Left hindlimb (tissue), 1 donor: ENCODE data around the gene RAB11FIP5.
A peak's percentile ranks its signal among the peaks of the same experiment; 100 is the strongest.

Experiments
- DNase-seq: peaks from one replicate; pipeline ENCODE4 v3.0.0-alpha.2; 2018

The RAB11FIP5 gene

DNA sequence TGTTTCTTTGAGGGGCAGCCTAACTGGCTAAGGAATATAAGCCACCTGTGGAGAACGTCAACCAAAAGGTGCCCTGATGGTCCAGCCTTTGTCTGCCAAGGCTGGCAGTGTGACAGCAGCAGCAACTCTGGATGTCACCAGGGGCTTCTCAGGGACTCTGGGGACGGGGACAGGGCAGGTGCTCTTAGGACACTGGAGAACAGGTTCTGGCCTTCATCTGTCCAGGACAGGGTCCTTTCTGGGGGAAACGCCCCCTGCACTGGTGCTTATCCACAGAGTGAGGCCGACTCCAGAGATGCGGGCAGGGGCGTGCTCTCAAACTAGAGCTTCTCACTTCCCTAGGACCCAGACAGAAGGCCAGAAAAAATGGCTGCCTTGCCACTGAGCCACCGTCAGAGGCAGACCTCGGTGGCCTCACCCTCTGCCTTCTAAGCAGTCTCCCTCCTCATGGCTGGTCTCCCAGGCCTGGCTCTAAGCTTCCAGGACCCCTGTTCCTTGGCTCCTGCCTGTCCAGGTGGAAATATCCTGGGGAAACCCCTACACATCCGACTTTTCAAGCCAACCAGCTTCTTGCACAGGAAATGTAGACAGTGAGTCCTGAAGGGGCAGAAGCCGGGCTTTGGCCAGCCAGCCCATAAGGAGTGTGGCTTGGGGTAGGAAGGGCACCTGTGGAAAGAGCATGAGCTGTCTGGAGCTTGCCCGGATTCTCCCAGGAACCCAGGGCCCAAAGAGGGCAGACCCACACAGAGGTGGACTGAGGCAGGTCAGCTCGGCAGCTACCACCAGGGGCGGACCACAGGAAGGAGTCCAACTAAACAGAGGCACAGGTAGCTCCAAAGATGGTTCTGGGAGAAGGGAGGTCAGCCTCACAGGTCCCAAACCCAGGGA lies 30.0 kb downstream of the RAB11FIP5 start:
- DNase-seq = no peak

DNA sequence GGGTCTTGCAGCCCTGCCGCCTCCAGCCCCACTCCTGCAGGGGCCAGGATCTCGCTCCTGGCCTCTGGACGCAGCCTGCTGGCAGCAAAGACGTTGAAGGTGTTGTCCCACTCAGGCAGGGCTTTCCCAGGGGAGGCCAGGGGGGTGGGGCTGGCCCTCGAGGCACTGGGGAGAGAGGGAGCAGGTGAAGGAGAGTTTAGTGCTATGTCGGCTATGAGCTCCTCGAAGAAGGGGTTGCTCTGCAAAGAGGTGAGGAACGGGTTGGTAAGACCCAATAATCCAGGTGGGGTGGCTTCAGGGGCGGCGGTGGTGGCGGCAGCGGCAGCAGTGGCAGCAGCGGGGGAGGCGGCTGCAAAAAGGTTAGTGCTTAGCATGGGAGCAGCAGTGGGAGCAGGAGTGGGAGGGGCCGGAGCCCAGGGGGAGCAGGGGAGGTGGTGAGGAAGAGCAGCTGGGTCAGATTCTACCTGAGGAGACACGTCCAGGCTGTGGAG lies 31.5 kb downstream of the RAB11FIP5 start:
- no peak for DNase-seq

DNA sequence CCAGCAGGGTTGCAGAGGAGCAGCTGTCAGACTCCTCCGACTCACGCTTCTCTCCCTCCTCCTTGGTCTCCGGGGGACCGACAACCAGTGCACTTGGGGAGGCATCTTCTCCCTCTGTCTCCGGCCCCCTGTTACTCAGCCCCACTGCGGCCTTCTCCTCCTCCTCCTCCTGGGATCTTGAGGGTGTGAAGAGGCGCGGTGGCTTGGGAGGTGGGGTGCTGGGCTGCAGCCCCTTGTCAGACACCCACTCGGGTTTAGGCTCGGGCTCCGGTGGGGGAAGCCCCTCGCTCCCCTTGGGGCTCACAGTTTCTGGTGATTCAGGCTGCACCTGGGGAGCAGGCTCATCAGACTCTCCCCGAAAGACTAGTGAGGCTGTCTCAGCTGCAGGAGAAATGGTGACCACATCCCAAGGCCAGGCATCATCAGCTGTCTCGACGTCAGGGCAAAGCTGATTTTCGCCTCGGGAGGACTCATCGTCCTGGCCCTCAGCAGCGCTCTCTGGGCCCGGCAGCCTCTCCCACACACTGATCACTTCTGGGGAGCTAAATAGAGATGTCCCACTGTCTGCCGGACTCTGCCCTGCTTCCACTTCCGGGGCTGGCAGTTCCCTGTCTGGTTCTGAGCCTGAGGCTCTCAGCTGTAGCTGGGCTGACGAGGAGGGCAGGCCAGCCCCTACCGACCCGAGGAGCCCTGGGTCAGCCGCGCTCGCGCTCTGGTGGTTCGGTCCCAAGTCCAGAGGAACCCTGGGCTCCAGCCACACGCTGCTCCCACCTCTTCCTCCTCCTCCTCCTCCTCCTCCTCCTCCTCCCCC lies 32.2 kb downstream of the RAB11FIP5 start:
- DNase-seq = no peak

DNA sequence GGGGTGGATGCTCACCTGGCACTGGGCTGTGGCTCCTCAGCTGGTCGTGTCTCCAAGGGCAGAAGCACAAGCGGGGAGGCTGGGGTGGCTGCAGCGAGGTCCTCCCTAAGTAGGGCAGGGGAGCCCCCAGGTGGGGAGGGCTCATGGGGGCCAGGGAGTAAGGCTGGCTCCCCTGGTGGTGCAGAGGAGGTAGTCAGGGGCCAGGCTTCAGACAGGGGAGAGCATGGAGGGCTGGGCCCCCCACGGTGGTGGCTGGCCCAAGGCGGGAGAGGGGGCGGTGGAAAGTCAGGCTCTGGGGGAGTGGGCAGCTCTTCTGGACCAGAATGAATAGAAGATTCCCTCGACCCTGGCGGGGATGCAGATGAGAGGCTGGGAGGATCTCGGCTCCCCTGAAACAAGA lies 33.1 kb downstream of the RAB11FIP5 start:
- no peak for DNase-seq

DNA sequence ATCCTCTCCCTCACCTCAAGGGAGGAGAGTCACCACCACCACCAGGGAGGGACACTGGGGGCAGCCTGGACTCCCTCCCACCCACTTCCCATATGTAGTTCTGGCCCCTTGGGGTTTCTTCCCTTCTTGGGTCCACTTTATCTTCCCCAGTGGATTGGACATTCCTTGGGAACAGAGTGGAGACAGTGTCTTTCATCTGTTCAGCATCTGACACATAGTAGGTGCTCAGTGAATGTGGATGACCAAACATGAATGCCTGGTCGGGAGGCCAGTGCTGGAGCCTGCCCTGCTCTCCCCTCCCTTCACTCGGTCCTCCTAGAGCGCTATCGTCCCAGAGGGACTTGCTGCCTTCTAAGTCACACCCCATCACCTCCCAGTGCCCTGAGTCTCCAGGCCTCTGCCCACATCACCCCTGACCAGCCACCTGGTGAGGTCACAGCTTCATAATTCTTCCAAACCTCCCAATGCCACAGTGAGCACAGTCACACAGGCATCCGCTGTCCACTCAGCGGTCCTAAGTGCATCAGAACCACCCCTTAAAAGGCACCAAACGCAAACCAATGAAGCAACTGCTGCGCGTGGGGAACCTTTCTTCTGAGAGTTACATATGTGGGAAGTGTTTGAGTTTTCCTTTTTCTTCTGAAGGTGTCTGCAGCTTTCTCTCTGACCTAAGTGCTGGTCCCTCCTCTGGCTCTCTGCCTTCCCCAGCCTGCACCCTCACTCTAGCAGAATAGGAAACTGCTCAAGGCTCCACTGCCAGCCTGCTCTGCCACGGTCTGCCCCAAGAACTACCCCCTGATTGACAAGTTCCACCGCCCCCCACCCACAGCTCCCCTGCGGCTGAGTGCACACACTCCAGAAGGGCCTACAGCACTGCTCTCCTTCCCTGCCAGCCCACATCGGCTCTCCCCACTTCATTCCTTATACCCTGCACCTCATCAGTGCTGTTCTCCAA lies 34.0 kb downstream of the RAB11FIP5 start:
- DNase-seq = no peak

DNA sequence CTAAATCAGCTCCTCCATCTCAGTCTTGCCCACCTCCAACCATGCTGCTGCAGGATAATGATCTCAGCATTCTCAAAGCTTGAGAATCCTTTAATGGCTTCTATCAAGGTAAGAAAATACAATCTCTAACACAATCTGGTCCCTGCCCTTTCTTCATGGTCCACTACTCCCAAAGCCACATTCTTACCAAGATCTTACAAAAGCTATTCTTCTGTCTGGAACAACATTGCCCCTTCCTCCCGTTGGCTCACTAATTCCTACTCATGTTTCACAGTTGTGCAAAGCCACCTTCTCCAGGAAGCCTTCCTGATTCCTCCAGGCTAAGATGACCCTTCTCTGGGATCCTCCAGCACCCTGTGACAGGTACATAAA lies 35.3 kb downstream of the RAB11FIP5 start:
- no peak for DNase-seq

DNA sequence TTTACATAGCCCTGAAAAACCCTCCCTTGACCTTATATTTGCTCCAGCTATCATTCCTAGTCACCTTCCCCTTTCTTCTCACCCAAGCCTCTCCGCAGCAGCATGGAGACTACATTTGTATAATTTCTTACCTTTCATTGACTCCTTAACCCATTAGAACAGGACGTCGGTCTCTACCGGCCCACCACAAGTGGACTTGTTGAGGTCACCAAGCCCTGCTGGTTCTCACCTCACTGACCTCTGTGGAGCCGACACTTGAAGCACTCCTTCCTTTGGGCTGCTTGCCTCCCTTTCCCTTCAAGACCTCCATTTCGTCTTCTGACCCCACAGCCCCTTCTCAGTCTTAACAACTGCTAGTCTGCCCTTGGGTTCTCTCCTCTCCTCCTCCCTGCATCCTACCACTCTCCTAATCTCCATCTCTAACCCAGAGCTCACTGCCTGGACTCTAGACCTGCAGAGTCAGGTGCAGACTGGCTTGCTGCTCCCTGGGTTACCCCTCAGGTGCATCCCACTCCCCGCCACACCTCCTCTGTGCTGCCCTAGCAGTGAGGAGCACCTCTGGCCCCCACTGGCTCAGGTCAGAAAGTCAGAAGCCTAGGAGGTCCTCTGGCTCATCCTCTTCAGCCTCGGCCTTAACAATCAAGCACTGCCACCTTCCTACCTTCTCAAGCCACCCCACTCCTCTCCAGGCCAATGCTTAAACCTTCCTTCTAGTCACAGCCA lies 35.9 kb downstream of the RAB11FIP5 start:
- no peak for DNase-seq

DNA sequence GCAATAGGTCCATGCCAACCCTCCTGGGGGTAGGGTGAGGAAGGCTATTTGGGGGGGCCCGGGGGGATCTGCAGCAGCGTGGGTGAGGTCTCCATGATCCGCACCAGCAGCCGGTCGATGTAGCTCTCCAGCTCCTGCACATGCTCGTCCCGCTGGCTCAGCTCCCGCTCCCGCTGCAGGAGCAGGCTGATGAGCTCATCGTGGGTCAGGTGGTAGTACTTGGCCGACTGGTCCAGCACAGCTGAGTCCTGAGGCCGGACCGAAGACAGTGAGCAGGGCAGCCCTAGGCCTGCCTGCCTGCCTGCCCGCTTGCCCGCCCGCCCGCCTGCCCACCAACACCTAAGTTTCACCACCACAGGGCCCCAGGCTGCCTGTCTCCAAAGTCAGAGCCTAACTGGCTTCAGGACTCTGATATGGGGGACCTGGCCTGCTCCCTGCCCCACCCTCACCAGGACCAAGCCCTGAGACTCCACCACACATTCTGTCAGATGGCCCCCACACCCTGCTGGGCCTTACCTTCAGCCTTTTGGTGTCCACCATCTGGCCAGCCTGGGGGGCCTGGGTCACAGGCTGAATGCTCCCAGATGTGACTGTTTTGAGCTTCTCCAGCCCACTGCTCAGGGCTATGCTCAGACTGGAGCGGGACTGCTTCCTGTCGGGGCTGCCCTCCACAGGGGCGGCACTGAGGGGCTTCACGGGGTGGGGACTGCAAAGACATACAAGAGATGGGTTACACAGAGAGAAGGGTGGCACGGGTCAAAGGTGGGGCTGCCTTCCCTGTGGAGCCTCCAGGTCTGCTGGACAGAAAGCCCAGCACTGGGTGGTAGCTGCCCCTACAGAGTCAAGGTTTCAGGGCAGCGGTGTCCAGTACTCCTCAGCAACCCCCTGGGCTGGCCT lies 37.0 kb downstream of the RAB11FIP5 start:
- no peak for DNase-seq

DNA sequence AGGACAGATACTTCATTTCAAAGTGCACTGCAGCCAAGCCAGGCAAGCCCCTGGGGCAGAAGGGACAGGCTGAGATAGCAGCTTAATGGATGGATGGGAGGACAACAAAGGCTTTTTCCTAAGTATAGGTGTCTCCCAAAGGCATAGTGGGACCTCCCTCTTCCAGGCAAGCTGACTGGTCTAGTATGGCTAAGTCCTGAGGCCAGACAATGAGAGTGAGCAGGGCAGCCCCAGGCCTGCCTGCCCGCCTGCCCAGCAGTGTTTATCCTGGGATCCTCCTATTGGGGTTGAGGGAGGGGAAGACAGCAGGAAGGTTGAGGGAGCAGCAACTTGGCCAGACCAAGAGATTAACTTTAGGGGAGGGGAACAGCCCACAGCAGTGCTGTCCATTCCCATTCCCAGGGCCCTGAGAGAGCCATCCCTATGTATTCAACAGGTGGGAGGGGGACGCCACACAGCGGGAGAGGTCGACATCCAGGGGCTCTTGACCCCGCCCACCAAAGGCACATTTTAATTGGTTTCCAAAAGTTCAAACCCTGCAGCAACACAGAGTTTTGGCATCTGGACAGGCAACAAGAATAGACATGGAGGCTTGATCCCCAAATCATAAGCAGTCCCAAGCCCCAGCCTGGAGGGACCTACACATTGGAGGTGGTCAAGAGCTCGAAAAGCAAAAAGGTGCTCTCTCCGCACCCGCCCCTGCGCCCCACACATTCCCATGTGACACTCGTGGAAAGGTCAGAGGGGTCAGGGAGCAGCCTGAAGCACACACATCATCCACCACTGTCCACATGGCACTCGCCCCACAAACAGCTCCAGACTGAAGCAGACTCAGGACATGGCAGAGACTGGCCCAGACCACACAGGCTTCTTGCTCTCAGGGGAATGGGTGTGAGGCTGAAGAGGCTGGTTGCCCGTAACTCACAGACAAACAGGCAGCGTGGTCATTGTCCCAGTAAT lies 38.4 kb downstream of the RAB11FIP5 start:
- no peak for DNase-seq

DNA sequence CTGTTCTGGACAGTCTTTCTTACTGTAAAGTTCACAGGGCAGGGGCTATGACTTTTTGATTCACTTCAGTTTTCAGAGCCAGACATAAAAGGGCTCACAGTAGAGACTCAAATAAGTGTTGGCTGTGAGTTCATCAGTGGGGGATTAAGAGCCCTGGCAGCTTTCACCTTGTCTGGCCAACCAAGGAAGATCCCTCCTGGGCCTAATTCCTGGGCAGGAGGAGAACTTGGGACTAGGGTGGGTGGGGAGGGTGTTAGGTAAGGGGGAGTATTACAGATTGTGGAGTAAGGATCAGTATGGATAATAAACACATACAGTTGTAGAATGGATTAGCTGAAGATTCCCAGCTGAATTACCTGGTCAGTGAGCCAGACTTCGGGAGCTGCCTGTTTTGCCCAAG lies 40.3 kb downstream of the RAB11FIP5 start:
- no peak for DNase-seq

DNA sequence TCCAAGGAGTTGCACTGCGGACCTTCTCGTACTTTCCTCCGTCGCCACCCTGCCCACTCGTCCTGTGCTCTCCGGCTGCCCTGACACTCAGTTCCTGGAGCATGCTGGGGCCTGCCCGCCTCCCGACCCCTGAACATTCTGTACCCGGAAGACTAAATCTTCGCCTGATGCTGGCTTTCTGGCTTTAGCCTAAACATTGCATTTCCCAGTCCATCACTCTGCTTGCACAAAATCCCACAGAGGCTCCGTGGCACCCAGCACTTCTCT lies 40.7 kb downstream of the RAB11FIP5 start:
- DNase-seq = no peak

DNA sequence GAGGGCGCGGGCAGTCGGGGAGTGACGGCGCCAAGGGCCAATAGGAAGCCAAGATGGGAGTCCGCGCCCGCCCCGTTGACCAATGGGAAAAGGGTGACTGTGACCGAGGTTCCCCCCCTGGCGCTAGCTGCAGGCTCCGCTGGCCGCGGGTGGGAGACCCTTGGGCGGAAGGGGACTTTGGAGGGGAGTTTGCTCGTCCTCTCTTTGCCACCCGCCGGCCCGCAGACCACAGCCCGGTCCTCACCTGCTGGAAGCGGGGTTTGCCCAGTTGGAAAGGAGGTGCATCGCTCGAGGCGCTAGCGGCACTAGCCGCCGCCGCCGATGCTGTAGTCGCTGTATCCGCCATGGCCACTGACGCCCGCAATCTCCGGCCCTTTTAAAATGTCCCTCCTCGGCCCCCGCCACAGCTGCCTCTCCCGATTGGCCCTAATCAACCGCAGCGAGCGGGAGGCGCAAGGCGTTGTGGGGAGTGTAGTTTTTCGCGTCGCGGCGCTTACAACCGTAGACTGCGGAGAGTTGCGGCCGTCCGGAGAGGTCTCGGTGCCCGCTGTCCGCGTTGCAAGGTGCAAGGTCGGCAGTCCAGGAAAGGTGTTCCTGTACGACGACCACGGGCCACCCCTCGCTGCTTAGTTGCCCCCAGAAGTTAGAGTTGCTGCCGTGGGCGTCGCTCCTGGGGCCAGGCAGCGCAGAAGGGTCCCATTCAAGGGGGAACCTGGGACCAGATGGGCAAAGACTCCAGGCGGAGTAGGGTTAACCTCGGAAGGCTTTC lies 41.2 kb downstream of the RAB11FIP5 start, which contains the start of gene SFXN5:
Gene SFXN5, minus strand, starts transcription at position 353 of the 769 bp plus-strand sequence. Its CDS starts 7 bp downstream, at position 346.
- peak; percentile 98 for DNase-seq

DNA sequence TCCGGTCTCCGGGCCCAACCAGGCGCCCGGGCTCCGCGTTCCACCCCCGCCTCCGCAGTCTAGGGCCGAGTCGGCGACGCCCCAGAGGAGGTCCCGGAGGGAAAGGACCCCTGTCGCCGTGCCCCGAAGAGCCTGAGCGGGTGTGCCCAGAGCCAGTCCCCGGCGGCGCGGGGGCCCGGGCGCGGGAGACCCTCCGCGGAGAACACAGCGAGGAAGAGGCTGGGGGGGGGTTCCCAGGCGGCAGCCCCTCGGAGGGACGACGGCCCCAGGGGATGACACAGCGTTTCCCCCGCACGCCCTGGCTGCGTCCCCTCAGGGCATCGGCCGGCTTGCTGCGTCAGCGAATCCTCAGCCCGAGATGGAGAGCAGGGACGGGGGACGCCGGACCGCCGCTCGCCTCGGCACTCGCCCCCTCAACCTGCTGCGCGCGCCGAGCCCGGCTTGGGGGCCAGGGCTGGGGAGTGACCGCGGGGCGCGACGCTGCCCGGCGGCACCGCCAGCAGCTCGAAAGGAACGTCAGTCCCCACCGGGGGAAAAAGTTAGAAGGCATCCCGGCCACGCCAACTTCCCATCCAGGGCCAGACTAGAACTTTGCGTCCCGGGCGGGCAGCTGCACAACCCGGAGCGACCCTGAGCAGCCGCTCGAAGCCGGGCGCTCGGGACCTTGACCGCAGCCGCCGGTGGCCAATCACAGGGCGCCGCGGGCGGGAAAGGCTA lies 41.9 kb downstream of the RAB11FIP5 start:
- DNase-seq = no peak

DNA sequence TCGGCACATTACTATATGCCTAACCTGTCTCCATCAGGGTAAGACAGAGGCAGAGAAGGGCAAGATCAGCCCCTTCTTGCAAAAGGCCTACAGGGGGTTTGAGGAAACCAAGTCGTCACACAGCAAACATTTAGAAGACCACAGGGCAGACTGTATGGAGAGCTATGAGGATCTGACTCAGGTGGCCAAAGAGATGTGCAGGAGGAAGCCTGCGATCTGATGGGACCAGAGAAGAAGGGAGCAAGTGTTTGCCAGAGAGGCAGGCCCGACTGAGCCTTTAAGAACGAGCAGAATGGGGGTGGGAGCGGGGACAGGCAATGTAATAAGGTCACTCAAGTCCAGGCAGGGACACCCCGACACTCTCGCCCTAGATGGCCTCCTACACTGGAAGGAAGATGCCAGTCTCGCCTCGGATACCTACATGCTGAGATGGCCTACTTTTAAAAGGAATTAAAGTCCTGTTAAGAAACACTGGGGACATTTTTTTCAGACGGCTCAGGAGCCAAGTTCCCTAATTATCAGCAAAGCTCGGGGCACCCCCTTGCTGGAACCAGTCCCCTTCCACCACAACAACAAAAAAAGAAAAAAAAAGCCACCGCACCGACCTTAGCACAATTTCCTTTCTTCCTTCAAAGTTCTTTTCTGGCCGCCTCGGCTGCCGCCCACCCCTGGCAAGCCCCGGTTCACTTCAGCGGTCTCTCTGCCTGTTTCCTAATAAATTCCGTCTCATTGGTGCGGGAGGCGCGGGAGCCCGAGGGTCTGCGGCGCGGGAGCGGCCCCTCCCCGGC lies 42.7 kb downstream of the RAB11FIP5 start:
- DNase-seq = no peak

DNA sequence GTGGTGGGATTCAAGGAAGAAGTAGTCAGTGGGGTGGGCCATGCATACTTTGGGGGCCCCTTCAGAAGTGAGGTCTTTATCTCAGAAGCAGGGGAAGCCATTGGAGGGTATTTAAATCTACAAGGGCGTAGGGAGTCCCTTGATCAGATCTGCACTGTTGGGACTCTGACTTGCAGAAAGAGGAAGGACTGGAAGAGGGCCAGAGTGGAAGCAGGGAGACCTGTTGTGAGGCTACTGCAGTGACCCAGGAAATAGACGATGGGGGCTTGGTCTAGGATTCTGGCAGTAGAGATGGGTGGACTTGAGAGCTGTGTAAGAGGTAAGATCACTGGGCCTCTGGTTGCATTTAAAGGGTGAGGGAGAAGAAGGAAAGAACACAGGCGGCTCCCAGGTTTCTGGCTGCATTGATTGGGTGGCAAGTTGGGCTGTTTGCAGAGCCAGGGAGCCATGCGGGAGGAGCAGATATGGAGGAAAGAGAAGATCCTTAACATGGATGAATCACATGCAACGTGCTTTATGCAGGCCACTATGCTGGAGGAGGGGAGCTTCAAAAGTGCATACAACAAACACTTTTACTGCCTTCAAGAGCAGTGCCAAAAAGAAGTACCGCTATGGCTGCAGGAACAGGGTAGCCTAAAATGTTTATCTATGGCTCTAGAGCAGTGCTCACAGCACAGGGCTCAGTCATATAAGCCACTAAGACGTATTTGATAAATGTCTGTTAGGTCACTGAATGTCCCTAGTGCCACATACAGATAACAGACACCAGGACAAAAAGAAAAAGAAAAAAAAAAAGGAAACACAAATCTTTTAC lies 43.5 kb downstream of the RAB11FIP5 start:
- DNase-seq = no peak

DNA sequence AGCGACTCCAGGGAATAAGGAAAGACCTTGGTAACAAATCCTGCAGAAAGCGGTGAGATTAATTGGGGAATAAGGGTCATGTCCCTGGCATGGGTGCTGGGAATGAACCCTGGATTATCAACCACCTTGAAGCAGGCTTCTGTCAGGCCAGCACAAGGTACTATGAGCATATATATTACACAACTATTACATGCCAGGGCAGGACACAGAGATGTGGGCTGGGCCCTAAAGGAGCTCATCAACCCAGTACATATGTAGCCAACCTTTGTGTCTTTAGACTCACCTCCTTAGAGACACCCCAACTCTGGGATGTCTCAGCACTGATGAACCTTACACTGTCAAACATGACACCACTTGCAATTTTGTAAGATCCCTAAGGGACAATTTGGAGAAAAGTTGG lies 44.6 kb downstream of the RAB11FIP5 start:
- no peak for DNase-seq

DNA sequence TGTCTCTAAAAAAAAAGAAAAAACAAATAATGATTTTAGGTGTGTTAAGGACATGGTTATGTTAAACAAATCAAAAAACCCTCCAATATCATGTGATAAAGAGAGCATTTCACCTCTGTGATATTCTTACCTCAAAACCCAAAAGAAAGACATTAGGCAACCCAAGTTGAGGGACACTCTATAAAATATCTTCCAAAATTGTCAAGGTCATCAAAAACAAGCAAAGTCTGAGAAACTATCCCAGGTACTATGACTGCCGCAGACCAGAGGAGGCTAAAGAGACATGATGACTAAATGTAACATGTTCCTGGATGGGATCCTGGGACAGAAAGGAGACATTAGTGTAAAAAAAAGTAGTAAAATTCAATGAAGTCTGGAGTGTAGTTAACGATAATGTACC lies 45.7 kb downstream of the RAB11FIP5 start:
- DNase-seq = no peak
